ENCODE results near the gene PRKG2.

Gene PRKG2

GRCh38 chr4:81130569-81130968 is 84.5 kb downstream of the PRKG2 start:
- H3K4me1 ChIP-seq (ENCODE audit: control insufficient read depth in 1 of 2, insufficient read depth in 2 of 2, low read length in 2 of 2), result no peaks in the 10 kb centered on the region
- no peaks in the 10 kb centered on the region for H3K36me3 ChIP-seq (ENCODE audit: control insufficient read depth in 1 of 2, insufficient read depth in 2 of 2, low read length in 2 of 2)
- H3K18ac ChIP-seq (ENCODE audit: low read length), result no peak overlapping the region
- H2AK5ac ChIP-seq (ENCODE audit: low read length), result no peak overlapping the region
- no peak overlapping the region for H4K91ac ChIP-seq (ENCODE audit: low read depth, low read length)
- H3K27ac ChIP-seq (ENCODE audit: low read depth, low read length), result no peak overlapping the region
- no peaks in the 10 kb centered on the region for H3K79me1 ChIP-seq (ENCODE audit: low read length)
- H2BK12ac ChIP-seq (ENCODE audit: low read length), result no peak overlapping the region
- DNase-seq, result no peak
- no peak overlapping the region for H3K4me2 ChIP-seq (ENCODE audit: low read length)
- no peak overlapping the region for H2BK5ac ChIP-seq (ENCODE audit: low read depth, low read length, poor library complexity)
- no peak overlapping the region for H3K4me3 ChIP-seq (ENCODE audit: low read depth, low read length)
- no peak overlapping the region for H3K4ac ChIP-seq (ENCODE audit: low read depth, low read length)
- WGBS (ENCODE audit: extremely low coverage, insufficient coverage, insufficient read length), result no CpG with 5 or more reads among the region's 7 CpGs
- H3K9ac ChIP-seq (ENCODE audit: low read length), result no peak overlapping the region
- H3K79me2 ChIP-seq (ENCODE audit: control insufficient read depth, insufficient read depth, low read length, poor library complexity), result no peaks in the 10 kb centered on the region
- H4K8ac ChIP-seq (ENCODE audit: low read depth, low read length), result no peak overlapping the region
- H3K9me3 ChIP-seq (ENCODE audit: insufficient read depth, low read depth, low read length), result no peaks in the 10 kb centered on the region
- H3K27me3 ChIP-seq (ENCODE audit: insufficient read depth, low read length), result no peaks in the 10 kb centered on the region
- no peak overlapping the region for H4K12ac ChIP-seq (ENCODE audit: low read depth, low read length)
- no peak overlapping the region for H3K14ac ChIP-seq (ENCODE audit: low read length)
- H2BK120ac ChIP-seq (ENCODE audit: insufficient read depth, low read length, poor library complexity), result no peak overlapping the region
- no peak overlapping the region for H3K23ac ChIP-seq (ENCODE audit: low read length)
- H2AFZ ChIP-seq (ENCODE audit: insufficient read depth, low read length, poor library complexity), result no peak overlapping the region

- no CpG with 5 or more reads among the region's 5 CpGs for WGBS (ENCODE audit: extremely low coverage, insufficient coverage, insufficient read length)
- DNase-seq, result no peak
These were observed 95.0 kb downstream of the PRKG2 start for GRCh38 chr4:81120055-81120454.

DNA sequence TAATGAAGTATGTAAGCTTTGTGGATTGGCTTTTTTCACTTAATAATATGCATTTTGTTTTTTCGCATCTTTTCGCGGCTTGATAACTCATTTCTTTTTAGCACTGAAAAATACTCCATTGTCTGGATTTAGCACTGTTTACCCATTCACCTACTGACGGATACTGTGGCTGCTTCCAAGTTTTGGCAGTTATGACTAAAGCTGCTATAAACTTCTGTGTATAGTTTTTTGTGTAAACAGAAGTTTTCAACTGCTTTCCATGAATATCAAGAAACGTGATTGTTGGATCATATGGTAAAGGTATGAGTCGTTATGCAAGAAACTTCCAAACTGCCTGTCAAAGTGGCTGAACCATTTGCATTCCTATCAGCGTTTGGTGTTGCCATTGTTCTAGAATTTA is 96.9 kb downstream of the PRKG2 start:
- DNase-seq, result no peak
- H3K4me3 ChIP-seq (ENCODE audit: low read depth, low read length), result no peak overlapping the region
- H4K12ac ChIP-seq (ENCODE audit: low read depth, low read length), result no peak overlapping the region
- no peak overlapping the region for H3K9ac ChIP-seq (ENCODE audit: low read length)
- no peak overlapping the region for H3K4me2 ChIP-seq (ENCODE audit: low read length)
- H3K79me2 ChIP-seq (ENCODE audit: control insufficient read depth, insufficient read depth, low read length, poor library complexity), result no peaks in the 10 kb centered on the region
- no CpG with 5 or more reads among the region's 7 CpGs for WGBS (ENCODE audit: extremely low coverage, insufficient coverage, insufficient read length)
- no peak overlapping the region for H3K27ac ChIP-seq (ENCODE audit: low read depth, low read length)
- H2AK5ac ChIP-seq (ENCODE audit: low read length), result no peak overlapping the region
- H3K14ac ChIP-seq (ENCODE audit: low read length), result no peak overlapping the region
- no peak overlapping the region for H2BK5ac ChIP-seq (ENCODE audit: low read depth, low read length, poor library complexity)
- H3K4me1 ChIP-seq (ENCODE audit: control insufficient read depth in 1 of 2, insufficient read depth in 2 of 2, low read length in 2 of 2), result no peaks in the 10 kb centered on the region
- no peak overlapping the region for H2AFZ ChIP-seq (ENCODE audit: insufficient read depth, low read length, poor library complexity)
- H4K91ac ChIP-seq (ENCODE audit: low read depth, low read length), result no peak overlapping the region
- H3K27me3 ChIP-seq (ENCODE audit: insufficient read depth, low read length), result no peaks in the 10 kb centered on the region
- H3K23ac ChIP-seq (ENCODE audit: low read length), result no peak overlapping the region
- no peak overlapping the region for H3K4ac ChIP-seq (ENCODE audit: low read depth, low read length)
- H3K36me3 ChIP-seq (ENCODE audit: control insufficient read depth in 1 of 2, insufficient read depth in 2 of 2, low read length in 2 of 2), result no peaks in the 10 kb centered on the region
- H3K18ac ChIP-seq (ENCODE audit: low read length), result no peak overlapping the region
- no peak overlapping the region for H2BK120ac ChIP-seq (ENCODE audit: insufficient read depth, low read length, poor library complexity)
- H2BK12ac ChIP-seq (ENCODE audit: low read length), result no peak overlapping the region
- H3K79me1 ChIP-seq (ENCODE audit: low read length), result no peaks in the 10 kb centered on the region
- no peaks in the 10 kb centered on the region for H3K9me3 ChIP-seq (ENCODE audit: insufficient read depth, low read depth, low read length)
- no peak overlapping the region for H4K8ac ChIP-seq (ENCODE audit: low read depth, low read length)

More at GRCh38 chr4:81120055-81120454, 95.0 kb downstream of the PRKG2 start:
- Histone ChIP-seq H3K9ac (ENCODE audit: low read length) (no peak overlapping the region), H2BK5ac (ENCODE audit: low read depth, low read length, poor library complexity) (no peak overlapping the region), H3K27ac (ENCODE audit: low read depth, low read length) (no peak overlapping the region), H2BK120ac (ENCODE audit: insufficient read depth, low read length, poor library complexity) (no peak overlapping the region), H3K9me3 (ENCODE audit: insufficient read depth, low read depth, low read length) (no peaks in the 10 kb centered on the region), H3K23ac (ENCODE audit: low read length) (no peak overlapping the region), H3K4me2 (ENCODE audit: low read length) (no peak overlapping the region), H3K18ac (ENCODE audit: low read length) (no peak overlapping the region), H3K4ac (ENCODE audit: low read depth, low read length) (no peak overlapping the region), H2AK5ac (ENCODE audit: low read length) (no peak overlapping the region), H3K79me1 (ENCODE audit: low read length) (no peaks in the 10 kb centered on the region), H3K14ac (ENCODE audit: low read length) (no peak overlapping the region), H4K8ac (ENCODE audit: low read depth, low read length) (no peak overlapping the region), H4K91ac (ENCODE audit: low read depth, low read length) (no peak overlapping the region), H3K36me3 (ENCODE audit: control insufficient read depth in 1 of 2, insufficient read depth in 2 of 2, low read length in 2 of 2) (no peaks in the 10 kb centered on the region), H4K12ac (ENCODE audit: low read depth, low read length) (no peak overlapping the region), H3K4me1 (ENCODE audit: control insufficient read depth in 1 of 2, insufficient read depth in 2 of 2, low read length in 2 of 2) (no peaks in the 10 kb centered on the region), H3K79me2 (ENCODE audit: control insufficient read depth, insufficient read depth, low read length, poor library complexity) (no peaks in the 10 kb centered on the region), H3K4me3 (ENCODE audit: low read depth, low read length) (no peak overlapping the region), H3K27me3 (ENCODE audit: insufficient read depth, low read length) (no peaks in the 10 kb centered on the region), H2BK12ac (ENCODE audit: low read length) (no peak overlapping the region), H2AFZ (ENCODE audit: insufficient read depth, low read length, poor library complexity) (no peak overlapping the region)

DNA sequence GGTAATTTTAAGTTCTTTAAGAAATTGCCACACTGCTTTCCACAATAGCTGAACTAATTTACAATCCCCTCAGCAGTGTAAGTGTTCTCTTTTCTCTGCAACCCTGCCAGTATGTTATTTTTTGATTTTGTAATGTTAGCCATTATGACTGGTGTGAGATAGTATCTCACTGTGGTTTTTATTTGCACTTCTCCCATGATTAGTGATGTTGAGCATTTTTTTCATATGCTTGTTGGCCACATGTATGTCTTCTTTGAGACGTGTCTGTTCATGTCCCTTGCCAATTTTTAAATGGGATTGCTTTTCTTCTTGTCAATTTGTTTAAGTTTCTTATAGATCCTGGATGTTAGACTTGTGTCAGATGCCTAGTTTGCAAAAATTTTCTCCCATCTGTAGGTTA is 98.5 kb downstream of the PRKG2 start:
- no CpG with 5 or more reads among the region's 1 CpG for WGBS (ENCODE audit: extremely low coverage, insufficient coverage, insufficient read length)
- H4K12ac ChIP-seq (ENCODE audit: low read depth, low read length), result no peak overlapping the region
- H3K27ac ChIP-seq (ENCODE audit: low read depth, low read length), result no peak overlapping the region
- H2AK5ac ChIP-seq (ENCODE audit: low read length), result no peak overlapping the region
- no peaks in the 10 kb centered on the region for H3K36me3 ChIP-seq (ENCODE audit: control insufficient read depth in 1 of 2, insufficient read depth in 2 of 2, low read length in 2 of 2)
- H3K23ac ChIP-seq (ENCODE audit: low read length), result no peak overlapping the region
- no peaks in the 10 kb centered on the region for H3K27me3 ChIP-seq (ENCODE audit: insufficient read depth, low read length)
- H3K4ac ChIP-seq (ENCODE audit: low read depth, low read length), result no peak overlapping the region
- no peak overlapping the region for H4K91ac ChIP-seq (ENCODE audit: low read depth, low read length)
- H3K4me2 ChIP-seq (ENCODE audit: low read length), result no peak overlapping the region
- H3K9ac ChIP-seq (ENCODE audit: low read length), result no peak overlapping the region
- H2AFZ ChIP-seq (ENCODE audit: insufficient read depth, low read length, poor library complexity), result no peak overlapping the region
- no peak overlapping the region for H2BK120ac ChIP-seq (ENCODE audit: insufficient read depth, low read length, poor library complexity)
- DNase-seq, result no peak
- no peak overlapping the region for H2BK5ac ChIP-seq (ENCODE audit: low read depth, low read length, poor library complexity)
- no peaks in the 10 kb centered on the region for H3K79me2 ChIP-seq (ENCODE audit: control insufficient read depth, insufficient read depth, low read length, poor library complexity)
- H3K18ac ChIP-seq (ENCODE audit: low read length), result no peak overlapping the region
- no peaks in the 10 kb centered on the region for H3K79me1 ChIP-seq (ENCODE audit: low read length)
- H3K9me3 ChIP-seq (ENCODE audit: insufficient read depth, low read depth, low read length), result no peaks in the 10 kb centered on the region
- no peaks in the 10 kb centered on the region for H3K4me1 ChIP-seq (ENCODE audit: control insufficient read depth in 1 of 2, insufficient read depth in 2 of 2, low read length in 2 of 2)
- no peak overlapping the region for H4K8ac ChIP-seq (ENCODE audit: low read depth, low read length)
- no peak overlapping the region for H3K14ac ChIP-seq (ENCODE audit: low read length)
- no peak overlapping the region for H2BK12ac ChIP-seq (ENCODE audit: low read length)
- H3K4me3 ChIP-seq (ENCODE audit: low read depth, low read length), result no peak overlapping the region
